ENCODE results near the gene ATP2B2. TPM values are rescaled to one million over a fixed set of nuclear protein-coding genes. Genes with fewer than 3 reads are reported as not detected.

The ATP2B2 gene
- total RNA-seq, 1 donor from 2014 or later = 3.7 TPM

- Histone ChIP-seq H3K27ac (ENCODE audit: low read depth, low read length) (no peak overlapping the region), H3K9ac (ENCODE audit: low read depth in 1 of 3, low read length in 3 of 3) (no peak overlapping the region), H3K4me1 (ENCODE audit: control insufficient read depth in 3 of 3, insufficient read depth in 3 of 3, low read length in 3 of 3) (peaks cover 8 to 42% (median 20%) of the 10 kb centered on the region in 3 donors), H3K4me3 (ENCODE audit: low read length in 3 of 3) (no peak overlapping the region), H3K36me3 (ENCODE audit: control insufficient read depth in 3 of 3, insufficient read depth in 3 of 3, low read length in 3 of 3) (peaks cover 0 to 11% (median 3%) of the 10 kb centered on the region in 3 donors), H3K9me3 (ENCODE audit: control insufficient read depth in 3 of 3, low read length in 3 of 3) (no peaks in the 10 kb centered on the region), H3K27me3 (ENCODE audit: control insufficient read depth in 3 of 3, insufficient read depth in 3 of 3, low read length in 3 of 3) (peaks cover 0 to 3% (median 0%) of the 10 kb centered on the region in 3 donors)
Observed at GRCh38 chr3:10455545-10455914, 49.9 kb downstream of the ATP2B2 start.

DNA sequence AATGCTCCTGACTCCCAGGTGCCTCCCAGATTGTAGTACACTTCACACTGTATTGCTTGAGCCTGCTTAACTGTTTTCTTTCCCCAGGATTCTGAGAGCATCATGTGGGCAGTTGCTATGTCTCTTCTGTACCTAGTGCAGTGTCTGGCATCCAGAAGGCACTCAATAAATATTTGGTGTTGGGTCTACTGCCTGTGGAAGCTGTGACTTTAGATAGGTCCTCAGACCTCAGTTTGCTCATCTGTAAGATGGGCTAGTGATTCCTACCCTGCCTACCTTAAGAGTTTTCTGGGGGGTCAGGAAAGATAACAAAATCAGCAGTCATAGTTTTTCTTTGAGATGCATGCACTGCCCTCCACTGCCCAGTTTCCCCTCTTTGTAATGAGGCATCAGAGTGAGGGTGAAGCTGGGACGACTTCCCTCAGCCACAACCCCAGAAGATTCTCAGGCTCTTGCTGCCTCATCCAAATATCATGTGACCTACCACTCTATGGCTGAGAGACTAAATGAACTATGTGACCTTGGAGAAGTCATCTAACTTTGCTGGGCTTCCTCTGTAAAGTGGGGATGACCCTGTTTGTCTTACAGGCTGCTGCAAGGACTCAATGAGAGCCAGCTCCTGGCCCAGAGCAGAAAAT, 50.4 kb downstream of the ATP2B2 start:
- Histone ChIP-seq H3K4me1 (ENCODE audit: control insufficient read depth in 3 of 3, insufficient read depth in 3 of 3, low read length in 3 of 3) (peaks cover 13 to 47% (median 24%) of the 10 kb centered on the region in 3 donors), H3K4me3 (ENCODE audit: low read length in 3 of 3) (no peak overlapping the region), H3K9me3 (ENCODE audit: control insufficient read depth in 3 of 3, low read length in 3 of 3) (no peaks in the 10 kb centered on the region), H3K9ac (ENCODE audit: low read depth in 1 of 3, low read length in 3 of 3) (no peak overlapping the region), H3K27ac (ENCODE audit: low read depth, low read length) (no peak overlapping the region), H3K36me3 (ENCODE audit: control insufficient read depth in 3 of 3, insufficient read depth in 3 of 3, low read length in 3 of 3) (peaks cover 0 to 11% (median 3%) of the 10 kb centered on the region in 3 donors), H3K27me3 (ENCODE audit: control insufficient read depth in 3 of 3, insufficient read depth in 3 of 3, low read length in 3 of 3) (peaks cover 0 to 3% (median 0%) of the 10 kb centered on the region in 3 donors)

DNA sequence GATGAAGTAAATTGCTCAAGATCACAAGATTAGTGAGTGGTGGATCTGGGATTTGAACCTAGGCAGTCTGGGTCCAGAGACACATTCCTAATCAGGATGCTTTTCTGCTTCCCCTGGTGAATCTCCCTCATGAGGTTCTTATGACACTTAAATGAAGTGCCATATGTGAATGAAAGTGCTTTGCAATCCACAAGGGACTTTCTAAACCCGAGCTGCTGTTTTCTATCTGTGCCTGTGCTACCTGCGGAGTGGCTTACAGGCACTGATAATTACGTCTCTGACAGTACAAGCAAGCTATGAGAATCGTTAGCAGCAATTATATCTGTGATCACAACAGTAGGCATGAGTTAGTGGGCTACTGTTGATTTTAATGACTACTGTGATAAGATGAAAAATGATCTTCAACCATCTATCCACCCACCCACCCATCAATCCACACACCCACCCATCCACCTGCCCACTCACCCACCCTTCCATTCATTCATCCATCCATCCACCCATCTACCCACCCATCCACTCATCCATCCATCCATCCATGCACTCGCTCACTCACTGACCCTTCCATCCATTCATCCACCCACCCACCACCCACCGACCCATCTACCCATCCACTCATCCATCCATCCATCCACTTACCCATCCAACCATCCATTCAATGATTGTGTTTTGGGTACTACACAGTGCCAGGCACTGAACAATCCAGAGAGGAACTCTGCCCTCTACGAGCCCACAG, 51.8 kb downstream of the ATP2B2 start:
- Histone ChIP-seq H3K4me3 (ENCODE audit: low read length in 3 of 3) (no peak overlapping the region), H3K36me3 (ENCODE audit: control insufficient read depth in 3 of 3, insufficient read depth in 3 of 3, low read length in 3 of 3) (peaks cover 3 to 13% (median 4%) of the 10 kb centered on the region in 3 donors), H3K4me1 (ENCODE audit: control insufficient read depth in 3 of 3, insufficient read depth in 3 of 3, low read length in 3 of 3) (peaks cover 22 to 59% (median 32%) of the 10 kb centered on the region in 3 donors), H3K9me3 (ENCODE audit: control insufficient read depth in 3 of 3, low read length in 3 of 3) (no peaks in the 10 kb centered on the region), H3K9ac (ENCODE audit: low read depth in 1 of 3, low read length in 3 of 3) (no peak overlapping the region), H3K27ac (ENCODE audit: low read depth, low read length) (no peak overlapping the region), H3K27me3 (ENCODE audit: control insufficient read depth in 3 of 3, insufficient read depth in 3 of 3, low read length in 3 of 3) (peaks cover 0 to 3% (median 0%) of the 10 kb centered on the region in 3 donors)

- Histone ChIP-seq H3K4me1 (ENCODE audit: control insufficient read depth in 3 of 3, insufficient read depth in 3 of 3, low read length in 3 of 3) (peaks cover 41 to 73% (median 41%) of the 10 kb centered on the region in 3 donors), H3K9ac (ENCODE audit: low read depth in 1 of 3, low read length in 3 of 3) (peak overlapping the region in 1 of 3 donors; percentile 8), H3K36me3 (ENCODE audit: control insufficient read depth in 3 of 3, insufficient read depth in 3 of 3, low read length in 3 of 3) (peaks cover 2 to 5% (median 4%) of the 10 kb centered on the region in 3 donors), H3K4me3 (ENCODE audit: low read length in 3 of 3) (no peak overlapping the region), H3K27me3 (ENCODE audit: control insufficient read depth in 3 of 3, insufficient read depth in 3 of 3, low read length in 3 of 3) (peaks cover 0 to 3% (median 0%) of the 10 kb centered on the region in 3 donors), H3K27ac (ENCODE audit: low read depth, low read length) (peak overlapping the region; percentile 46), H3K9me3 (ENCODE audit: control insufficient read depth in 3 of 3, low read length in 3 of 3) (no peaks in the 10 kb centered on the region)
Observed at GRCh38 chr3:10450494-10451440, 54.6 kb downstream of the ATP2B2 start.

DNA sequence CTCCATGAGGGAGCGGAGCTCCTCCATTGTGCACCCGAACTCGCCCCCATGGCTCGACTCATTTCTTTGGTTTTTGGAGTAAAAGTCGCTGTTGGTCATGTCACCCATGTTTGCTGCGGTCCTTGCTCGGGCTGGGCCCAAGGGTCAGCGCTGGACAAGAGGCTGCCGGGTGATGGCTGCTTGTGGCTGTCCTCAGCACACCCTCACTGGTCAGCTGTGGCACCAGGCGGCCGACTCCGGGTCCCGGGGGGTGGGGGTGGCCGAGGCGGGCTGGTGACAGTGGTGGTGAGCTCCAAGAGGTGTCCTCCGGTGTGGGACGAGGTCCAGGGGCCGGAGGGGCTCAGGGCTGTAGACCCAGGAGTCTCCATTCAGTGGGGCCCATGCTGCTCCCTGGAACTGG, 56.0 kb downstream of the ATP2B2 start:
- peak overlapping the region; percentile 46 for H3K27ac ChIP-seq (ENCODE audit: low read depth, low read length)
- no peaks in the 10 kb centered on the region for H3K9me3 ChIP-seq (ENCODE audit: control insufficient read depth in 3 of 3, low read length in 3 of 3)
- peaks cover 4 to 5% (median 4%) of the 10 kb centered on the region in 3 donors for H3K36me3 ChIP-seq (ENCODE audit: control insufficient read depth in 3 of 3, insufficient read depth in 3 of 3, low read length in 3 of 3)
- peaks cover 0 to 3% (median 0%) of the 10 kb centered on the region in 3 donors for H3K27me3 ChIP-seq (ENCODE audit: control insufficient read depth in 3 of 3, insufficient read depth in 3 of 3, low read length in 3 of 3)
- H3K9ac ChIP-seq (ENCODE audit: low read depth in 1 of 3, low read length in 3 of 3) = no peak overlapping the region
- H3K4me1 ChIP-seq (ENCODE audit: control insufficient read depth in 3 of 3, insufficient read depth in 3 of 3, low read length in 3 of 3) = peaks cover 44 to 77% (median 46%) of the 10 kb centered on the region in 3 donors
- H3K4me3 ChIP-seq (ENCODE audit: low read length in 3 of 3) = no peak overlapping the region

DNA sequence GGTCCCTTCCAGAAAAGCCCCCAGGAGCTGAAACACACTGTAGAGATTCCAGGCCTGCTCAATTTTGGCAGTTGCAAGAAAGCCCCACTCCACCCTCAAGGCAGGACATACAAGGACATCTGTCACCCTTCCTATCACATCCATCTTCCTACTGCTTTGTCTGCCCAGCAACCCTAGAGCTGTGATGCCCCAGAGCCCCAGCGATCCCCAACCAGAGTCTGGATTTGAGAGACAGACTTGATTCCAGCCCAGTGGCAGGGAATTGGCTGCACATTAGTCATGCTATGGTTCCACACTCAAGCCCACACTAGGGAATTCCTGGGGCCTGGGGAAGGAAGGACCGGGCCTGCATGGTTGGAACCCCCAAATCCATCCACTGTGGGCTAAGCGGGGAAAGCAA, 56.8 kb downstream of the ATP2B2 start:
- peak overlapping the region; percentile 90 for H3K27ac ChIP-seq (ENCODE audit: low read depth, low read length)
- H3K36me3 ChIP-seq (ENCODE audit: control insufficient read depth in 3 of 3, insufficient read depth in 3 of 3, low read length in 3 of 3) = peaks cover 4 to 5% (median 5%) of the 10 kb centered on the region in 3 donors
- H3K9me3 ChIP-seq (ENCODE audit: control insufficient read depth in 3 of 3, low read length in 3 of 3) = no peaks in the 10 kb centered on the region
- H3K4me3 ChIP-seq (ENCODE audit: low read length in 3 of 3) = no peak overlapping the region
- H3K27me3 ChIP-seq (ENCODE audit: control insufficient read depth in 3 of 3, insufficient read depth in 3 of 3, low read length in 3 of 3) = peaks cover 0 to 3% (median 0%) of the 10 kb centered on the region in 3 donors
- no peak overlapping the region for H3K9ac ChIP-seq (ENCODE audit: low read depth in 1 of 3, low read length in 3 of 3)
- H3K4me1 ChIP-seq (ENCODE audit: control insufficient read depth in 3 of 3, insufficient read depth in 3 of 3, low read length in 3 of 3) = peaks cover 44 to 85% (median 46%) of the 10 kb centered on the region in 3 donors

DNA sequence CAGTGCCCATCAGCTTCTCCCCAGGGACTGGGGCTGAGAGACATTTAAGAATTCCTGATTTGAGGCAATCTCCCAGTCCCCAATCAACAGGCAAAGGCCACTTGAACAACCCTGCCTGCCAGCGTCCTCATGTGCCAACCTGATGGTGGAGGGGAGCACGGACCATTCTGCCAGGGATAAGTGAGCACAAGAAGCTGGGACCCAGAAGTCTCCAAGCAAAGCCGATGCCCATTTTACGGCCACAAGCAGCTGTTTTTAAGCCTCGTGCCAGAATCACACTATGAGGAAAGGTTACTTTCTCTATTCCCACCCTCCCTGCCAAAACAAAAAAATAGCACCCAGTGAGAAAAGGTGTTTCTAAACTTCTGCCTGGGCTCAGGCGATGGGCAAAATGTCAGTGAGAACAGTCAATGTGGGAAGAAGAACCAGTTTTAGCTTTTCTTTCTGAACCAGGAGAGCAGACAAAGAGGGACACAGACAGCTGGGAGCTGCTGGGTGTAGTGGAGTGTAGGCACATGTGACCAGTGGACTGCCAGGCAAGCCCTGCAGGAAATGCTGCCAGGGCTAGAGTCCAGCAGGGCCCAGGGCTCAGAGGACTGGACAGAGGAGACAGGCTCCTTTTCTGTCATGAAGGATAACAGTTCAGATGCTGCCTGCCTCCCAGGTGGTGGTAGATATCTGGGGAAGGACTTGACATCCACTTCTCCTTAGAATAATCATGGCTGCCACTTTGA, 57.7 kb downstream of the ATP2B2 start:
- Histone ChIP-seq H3K4me1 (ENCODE audit: control insufficient read depth in 3 of 3, insufficient read depth in 3 of 3, low read length in 3 of 3) (peaks cover 44 to 92% (median 46%) of the 10 kb centered on the region in 3 donors), H3K9ac (ENCODE audit: low read depth in 1 of 3, low read length in 3 of 3) (peak overlapping the region; percentile 12 to 76 (median 36)), H3K9me3 (ENCODE audit: control insufficient read depth in 3 of 3, low read length in 3 of 3) (no peaks in the 10 kb centered on the region), H3K36me3 (ENCODE audit: control insufficient read depth in 3 of 3, insufficient read depth in 3 of 3, low read length in 3 of 3) (peaks cover 4 to 5% (median 5%) of the 10 kb centered on the region in 3 donors), H3K27me3 (ENCODE audit: control insufficient read depth in 3 of 3, insufficient read depth in 3 of 3, low read length in 3 of 3) (peaks cover 0 to 3% (median 0%) of the 10 kb centered on the region in 3 donors), H3K4me3 (ENCODE audit: low read length in 3 of 3) (peak overlapping the region in 2 of 3 donors; percentile 29 to 37), H3K27ac (ENCODE audit: low read depth, low read length) (peak overlapping the region; percentile 90)

DNA sequence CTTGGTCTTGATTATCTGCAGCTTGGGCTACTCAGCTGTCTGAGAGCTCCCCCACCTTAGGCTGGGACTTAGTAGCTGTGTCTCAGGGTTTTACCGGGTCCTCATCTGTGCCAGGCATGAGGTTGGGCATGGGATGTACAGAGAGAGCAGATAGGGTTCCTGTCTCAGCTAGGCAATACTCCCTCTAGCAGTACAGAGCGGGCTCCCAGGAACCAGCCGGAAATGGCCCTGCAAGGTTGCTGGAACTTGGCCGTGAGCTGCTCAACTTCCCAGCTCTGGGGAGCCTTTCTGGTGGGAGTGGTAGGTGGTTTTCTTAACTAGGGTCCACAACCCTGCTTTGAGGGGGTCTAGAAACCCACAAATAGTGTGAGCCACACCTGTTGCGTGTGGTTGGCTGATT, 58.3 kb downstream of the ATP2B2 start:
- H3K4me1 ChIP-seq (ENCODE audit: control insufficient read depth in 3 of 3, insufficient read depth in 3 of 3, low read length in 3 of 3) = peaks cover 44 to 93% (median 46%) of the 10 kb centered on the region in 3 donors
- H3K27me3 ChIP-seq (ENCODE audit: control insufficient read depth in 3 of 3, insufficient read depth in 3 of 3, low read length in 3 of 3) = no peaks in the 10 kb centered on the region

More for the DNA sequence above, 58.3 kb downstream of the ATP2B2 start:
- Histone ChIP-seq H3K36me3 (ENCODE audit: control insufficient read depth in 3 of 3, insufficient read depth in 3 of 3, low read length in 3 of 3) (peaks cover 4 to 5% (median 5%) of the 10 kb centered on the region in 3 donors), H3K9ac (ENCODE audit: low read depth in 1 of 3, low read length in 3 of 3) (peak overlapping the region; percentile 12 to 76 (median 36)), H3K27ac (ENCODE audit: low read depth, low read length) (peak overlapping the region; percentile 90), H3K9me3 (ENCODE audit: control insufficient read depth in 3 of 3, low read length in 3 of 3) (no peaks in the 10 kb centered on the region), H3K4me3 (ENCODE audit: low read length in 3 of 3) (peak overlapping the region in 1 of 3 donors; percentile 37)
